SU-DHL-6 (cell line): ENCODE data around the gene PTPRA.

Experiments
- H2AFZ ChIP-seq: fragments of 200-600 bp; sonication (generic); 2 replicates; pipeline ENCODE4 v1.6.1; 2014; ENCODE audit warnings: low read depth, mild to moderate bottlenecking, moderate library complexity, mixed read lengths, antibody characterized with exemption, low read length; ENCODE audit not compliant: severe bottlenecking
- H3F3A ChIP-seq: fragments of 200-600 bp; shearing (Covaris generic); 2 replicates; pipeline ENCODE4 v1.6.0; 2016; ENCODE audit warnings: antibody characterized with exemption, mild to moderate bottlenecking; ENCODE audit not compliant: insufficient read depth
- H3K27ac ChIP-seq: fragments of 200-600 bp; sonication (generic); 2 replicates; pipeline ENCODE4 v1.5.1; 2016; ENCODE audit warnings: low read depth, mild to moderate bottlenecking, low read length, moderate library complexity, mixed read lengths
- H3K27me3 ChIP-seq: fragments of 200-600 bp; sonication (generic), shearing (Covaris generic); 2 replicates; pipeline ENCODE4 v1.6.0; 2014; ENCODE audit warnings: mild to moderate bottlenecking, low read length
- H3K36me3 ChIP-seq: fragments of 200-600 bp; sonication (generic); 2 replicates; pipeline ENCODE4 v1.6.1; 2014; ENCODE audit warnings: mild to moderate bottlenecking, low read length, mixed read lengths
- H3K4me2 ChIP-seq: fragments of 300-600, 200-600 bp; shearing (Covaris generic), sonication (generic); 2 replicates; pipeline ENCODE4 v1.6.0; 2014; ENCODE audit warnings: low read length, low read depth, mild to moderate bottlenecking; ENCODE audit not compliant: poor library complexity, severe bottlenecking
- H3K4me3 ChIP-seq: fragments of 200-600 bp; sonication (generic); 2 replicates; pipeline ENCODE4 v1.5.1; 2014; ENCODE audit warnings: antibody characterized with exemption, low read length, mild to moderate bottlenecking, mixed read lengths; ENCODE audit not compliant: insufficient read depth, poor library complexity, severe bottlenecking
- H3K79me2 ChIP-seq: fragments of 200-600 bp; sonication (generic); 2 replicates; pipeline ENCODE4 v1.6.1; 2014; ENCODE audit warnings: mild to moderate bottlenecking, low read length, moderate library complexity; ENCODE audit not compliant: insufficient read depth
- H3K9ac ChIP-seq: fragments of 200-600 bp; sonication (generic); 2 replicates; pipeline ENCODE4 v1.7.0; 2014; ENCODE audit warnings: mild to moderate bottlenecking, low read length
- H3K9me2 ChIP-seq: fragments of 200-600 bp; sonication (generic); replicated peaks from 2 replicates; pipeline ENCODE4 v1.6.1; 2014; ENCODE audit warnings: low read length; ENCODE audit not compliant: insufficient read depth
- H3K9me3 ChIP-seq: fragments of 200-600 bp; sonication (generic); 2 replicates; pipeline ENCODE4 v1.6.1; 2014; ENCODE audit warnings: low read length, mixed read lengths; ENCODE audit not compliant: insufficient read depth
- H4K20me1 ChIP-seq: fragments of 200-600 bp; sonication (generic); 2 replicates; pipeline ENCODE4 v1.6.1; 2014; ENCODE audit warnings: low read depth, mild to moderate bottlenecking, antibody characterized with exemption, low read length, moderate library complexity, mixed read lengths
- EZH2phosphoT487 ChIP-seq: fragments of 200-600 bp; sonication (generic), shearing (Covaris generic); conservative IDR thresholded peaks from 2 replicates; pipeline ENCODE4 v1.6.1; 2018; ENCODE audit warnings: mild to moderate bottlenecking, antibody characterized with exemption, low read length, moderate library complexity, mixed read lengths
- TF ChIP-seq, protein P1 (sequence below): fragments of 200-600 bp; sonication (generic); IDR thresholded peaks from one replicate; pipeline ENCODE4 v1.5.1; 2017; ENCODE audit warnings: antibody characterized with exemption, mild to moderate bottlenecking, low read length, moderate library complexity; ENCODE audit not compliant: insufficient read depth, poor library complexity, severe bottlenecking

The PTPRA gene

DNA sequence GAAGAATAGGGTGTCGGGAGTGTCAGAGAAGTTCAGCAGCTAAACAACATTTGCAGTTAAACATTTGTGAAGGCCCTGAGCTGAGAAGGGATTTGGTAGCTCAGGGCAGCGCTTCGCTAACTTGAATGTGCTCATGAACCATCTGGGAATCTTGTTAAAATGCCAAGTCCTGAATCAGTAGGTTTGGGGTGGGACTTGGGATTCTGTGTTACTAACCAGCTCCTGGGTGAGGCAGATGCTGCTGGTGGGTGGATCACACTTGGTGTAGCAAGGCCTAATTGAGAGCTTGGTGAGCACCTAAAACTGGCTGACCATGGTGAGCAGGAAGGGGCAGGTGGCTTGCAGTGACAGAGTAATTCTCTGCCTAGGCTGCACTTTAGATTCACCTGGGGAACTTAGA is 5.9 kb downstream of the PTPRA start:
- no peaks in the 10 kb centered on the region for H3K9me2 ChIP-seq
- TF ChIP-seq EZH2phosphoT487: no peak
- TF ChIP-seq, protein P1, sequence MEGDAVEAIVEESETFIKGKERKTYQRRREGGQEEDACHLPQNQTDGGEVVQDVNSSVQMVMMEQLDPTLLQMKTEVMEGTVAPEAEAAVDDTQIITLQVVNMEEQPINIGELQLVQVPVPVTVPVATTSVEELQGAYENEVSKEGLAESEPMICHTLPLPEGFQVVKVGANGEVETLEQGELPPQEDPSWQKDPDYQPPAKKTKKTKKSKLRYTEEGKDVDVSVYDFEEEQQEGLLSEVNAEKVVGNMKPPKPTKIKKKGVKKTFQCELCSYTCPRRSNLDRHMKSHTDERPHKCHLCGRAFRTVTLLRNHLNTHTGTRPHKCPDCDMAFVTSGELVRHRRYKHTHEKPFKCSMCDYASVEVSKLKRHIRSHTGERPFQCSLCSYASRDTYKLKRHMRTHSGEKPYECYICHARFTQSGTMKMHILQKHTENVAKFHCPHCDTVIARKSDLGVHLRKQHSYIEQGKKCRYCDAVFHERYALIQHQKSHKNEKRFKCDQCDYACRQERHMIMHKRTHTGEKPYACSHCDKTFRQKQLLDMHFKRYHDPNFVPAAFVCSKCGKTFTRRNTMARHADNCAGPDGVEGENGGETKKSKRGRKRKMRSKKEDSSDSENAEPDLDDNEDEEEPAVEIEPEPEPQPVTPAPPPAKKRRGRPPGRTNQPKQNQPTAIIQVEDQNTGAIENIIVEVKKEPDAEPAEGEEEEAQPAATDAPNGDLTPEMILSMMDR: no peak
- H3K4me3 ChIP-seq: no peak overlapping the region
- H3K79me2 ChIP-seq: peaks cover 96% of the 10 kb centered on the region
- no peak overlapping the region for H3K9ac ChIP-seq
- H2AFZ ChIP-seq: no peak overlapping the region
- 0 out of 2 replicates have a peak, but pooled peaks cover 3% of the 10 kb centered on the region for H3F3A ChIP-seq
- H3K36me3 ChIP-seq: no peaks in the 10 kb centered on the region
- H3K27me3 ChIP-seq: no peaks in the 10 kb centered on the region
- H3K9me3 ChIP-seq: no peaks in the 10 kb centered on the region
- 0 out of 2 replicates have a peak, but pooled peaks cover under 1% of the 10 kb centered on the region for H4K20me1 ChIP-seq
- H3K4me2 ChIP-seq: no peak overlapping the region
- no peak overlapping the region for H3K27ac ChIP-seq

DNA sequence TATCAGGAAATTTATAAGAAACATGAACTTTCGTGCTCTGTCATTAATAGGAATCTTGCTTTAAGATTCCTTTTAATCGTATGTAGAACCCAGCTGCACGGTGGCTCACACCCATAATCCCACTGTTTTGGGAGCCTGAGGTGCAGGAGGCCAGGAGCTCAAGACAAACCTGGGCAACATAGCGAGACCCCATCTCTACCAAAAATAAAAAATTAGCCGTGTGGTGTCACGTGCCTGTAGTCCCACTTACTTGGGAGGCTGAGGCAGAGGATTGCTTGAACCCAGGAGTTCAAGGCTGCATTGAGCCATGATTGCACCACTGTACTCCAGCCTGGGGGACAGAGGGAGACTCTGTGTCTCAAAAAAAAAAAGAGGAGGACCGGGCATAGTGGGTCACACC is 7.4 kb downstream of the PTPRA start:
- no peak overlapping the region for H3K9ac ChIP-seq
- H3K27ac ChIP-seq: no peak overlapping the region
- H3K79me2 ChIP-seq: peaks cover 96% of the 10 kb centered on the region
- H3K4me2 ChIP-seq: no peak overlapping the region
- H3K4me3 ChIP-seq: no peak overlapping the region
- no peaks in the 10 kb centered on the region for H3F3A ChIP-seq
- H3K9me2 ChIP-seq: no peaks in the 10 kb centered on the region
- 0 out of 2 replicates have a peak, but pooled peaks cover 6% of the 10 kb centered on the region for H4K20me1 ChIP-seq
- H2AFZ ChIP-seq: no peak overlapping the region
- H3K36me3 ChIP-seq: no peaks in the 10 kb centered on the region
- no peak for TF ChIP-seq EZH2phosphoT487
- TF ChIP-seq, protein P1: no peak
- no peaks in the 10 kb centered on the region for H3K9me3 ChIP-seq
- H3K27me3 ChIP-seq: no peaks in the 10 kb centered on the region

DNA sequence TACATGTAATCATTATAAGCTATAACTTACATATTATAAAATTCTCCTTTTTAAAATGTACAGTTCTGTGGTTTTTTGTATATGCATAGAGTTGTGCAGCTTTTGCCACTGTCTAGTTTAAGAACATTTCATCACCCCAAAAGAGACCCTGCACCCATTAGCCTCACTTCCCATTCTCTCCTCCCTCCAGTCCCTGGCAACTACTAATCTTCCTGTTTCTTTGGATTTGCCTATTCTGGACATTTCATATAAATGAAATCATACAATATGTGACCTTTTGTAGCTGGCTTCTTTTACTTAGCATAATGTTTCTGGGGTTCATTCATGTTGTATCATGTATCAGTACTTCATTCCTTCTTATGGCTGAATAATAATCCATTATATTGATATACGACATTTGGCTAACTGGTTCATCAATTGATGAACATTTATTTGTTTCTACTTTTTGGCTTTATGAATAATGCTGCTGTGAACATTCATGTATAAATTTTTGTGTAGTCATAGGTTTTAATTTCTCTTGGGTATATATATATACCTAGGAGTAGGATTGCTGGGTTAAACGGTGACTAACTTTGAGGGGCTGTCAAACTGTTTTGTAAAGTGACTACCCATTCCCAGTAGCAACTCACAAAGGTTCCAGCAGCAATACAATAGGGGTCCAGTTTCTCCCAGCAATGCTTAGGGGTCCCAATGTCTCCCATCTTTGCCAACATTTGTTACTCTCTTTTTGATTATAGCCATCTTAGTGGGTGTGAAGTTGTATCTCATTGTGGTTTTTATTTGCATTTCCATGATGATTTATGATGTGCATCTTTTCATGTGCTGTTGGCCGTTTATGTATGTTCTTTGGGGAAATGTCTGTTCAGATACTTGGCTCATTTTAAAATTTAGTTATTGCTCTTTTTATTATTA is 10.7 kb downstream of the PTPRA start:
- no peak overlapping the region for H2AFZ ChIP-seq
- H3K9ac ChIP-seq: no peak overlapping the region
- H3K36me3 ChIP-seq: no peaks in the 10 kb centered on the region
- no peak overlapping the region for H3K4me2 ChIP-seq
- H3K9me2 ChIP-seq: no peaks in the 10 kb centered on the region
- no peaks in the 10 kb centered on the region for H3F3A ChIP-seq
- no peaks in the 10 kb centered on the region for H3K27me3 ChIP-seq
- H3K4me3 ChIP-seq: no peak overlapping the region
- peaks cover 18% of the 10 kb centered on the region for H4K20me1 ChIP-seq
- no peaks in the 10 kb centered on the region for H3K9me3 ChIP-seq
- H3K79me2 ChIP-seq: peaks cover 95% of the 10 kb centered on the region
- H3K27ac ChIP-seq: no peak overlapping the region
- TF ChIP-seq, protein P1: no peak
- TF ChIP-seq EZH2phosphoT487: no peak
